Astrocyte of the cerebellum (primary cell): ENCODE results near the gene RNF40.

ENCODE experiments used
- DNase-seq: peaks from one replicate; pipeline ENCODE4 v3.0.0-alpha.2; 2011; ENCODE audit warnings: low read depth
- H3K4me3 ChIP-seq: 2 replicates; pipeline ENCODE4 v1.5.1; 2011; ENCODE audit warnings: mild to moderate bottlenecking, low read depth, low read length, moderate library complexity
- in situ Hi-C: cut with HindIII; loops from 2 replicates; pipeline ENCODE4 v1.10.0; 2017; ENCODE audit warnings: low sequenced_read_pairs
- TF ChIP-seq, protein P1 (sequence below): IDR thresholded peaks from 2 replicates; pipeline ENCODE4 v1.5.1; 2012; ENCODE audit warnings: low read length, low read depth, moderate library complexity, mild to moderate bottlenecking; ENCODE audit errors: missing control alignments

RNF40 gene

DNA sequence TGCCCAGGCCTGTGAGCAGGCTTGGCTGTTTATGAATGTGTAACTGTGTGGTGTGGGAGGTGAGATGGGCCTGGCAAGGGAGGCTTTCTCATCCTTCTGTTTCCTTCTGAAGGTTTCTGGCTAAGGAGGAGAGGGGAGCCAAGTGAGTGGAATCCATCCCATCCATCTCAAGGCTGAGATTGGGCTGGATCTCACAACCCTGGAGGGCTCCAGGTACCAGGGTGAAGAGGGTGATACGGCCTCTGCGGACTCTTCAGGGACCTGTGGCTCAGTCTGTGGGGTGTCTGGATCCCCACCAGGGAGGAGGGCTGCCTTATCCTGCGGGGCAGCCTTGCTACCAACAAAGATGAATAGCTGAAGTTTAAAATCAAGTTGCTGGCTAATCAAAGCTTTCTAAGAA lies 17.9 kb downstream of the RNF40 start:
- DNase-seq, result no peak
- no peak overlapping the region for H3K4me3 ChIP-seq
- in situ Hi-C loops, result loop anchor here (10.0 kb wide), 1 partner anchor 95 kb away; no protein-coding TSS in a partner anchor
- TF ChIP-seq, protein P1, sequence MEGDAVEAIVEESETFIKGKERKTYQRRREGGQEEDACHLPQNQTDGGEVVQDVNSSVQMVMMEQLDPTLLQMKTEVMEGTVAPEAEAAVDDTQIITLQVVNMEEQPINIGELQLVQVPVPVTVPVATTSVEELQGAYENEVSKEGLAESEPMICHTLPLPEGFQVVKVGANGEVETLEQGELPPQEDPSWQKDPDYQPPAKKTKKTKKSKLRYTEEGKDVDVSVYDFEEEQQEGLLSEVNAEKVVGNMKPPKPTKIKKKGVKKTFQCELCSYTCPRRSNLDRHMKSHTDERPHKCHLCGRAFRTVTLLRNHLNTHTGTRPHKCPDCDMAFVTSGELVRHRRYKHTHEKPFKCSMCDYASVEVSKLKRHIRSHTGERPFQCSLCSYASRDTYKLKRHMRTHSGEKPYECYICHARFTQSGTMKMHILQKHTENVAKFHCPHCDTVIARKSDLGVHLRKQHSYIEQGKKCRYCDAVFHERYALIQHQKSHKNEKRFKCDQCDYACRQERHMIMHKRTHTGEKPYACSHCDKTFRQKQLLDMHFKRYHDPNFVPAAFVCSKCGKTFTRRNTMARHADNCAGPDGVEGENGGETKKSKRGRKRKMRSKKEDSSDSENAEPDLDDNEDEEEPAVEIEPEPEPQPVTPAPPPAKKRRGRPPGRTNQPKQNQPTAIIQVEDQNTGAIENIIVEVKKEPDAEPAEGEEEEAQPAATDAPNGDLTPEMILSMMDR, result no peak

DNA sequence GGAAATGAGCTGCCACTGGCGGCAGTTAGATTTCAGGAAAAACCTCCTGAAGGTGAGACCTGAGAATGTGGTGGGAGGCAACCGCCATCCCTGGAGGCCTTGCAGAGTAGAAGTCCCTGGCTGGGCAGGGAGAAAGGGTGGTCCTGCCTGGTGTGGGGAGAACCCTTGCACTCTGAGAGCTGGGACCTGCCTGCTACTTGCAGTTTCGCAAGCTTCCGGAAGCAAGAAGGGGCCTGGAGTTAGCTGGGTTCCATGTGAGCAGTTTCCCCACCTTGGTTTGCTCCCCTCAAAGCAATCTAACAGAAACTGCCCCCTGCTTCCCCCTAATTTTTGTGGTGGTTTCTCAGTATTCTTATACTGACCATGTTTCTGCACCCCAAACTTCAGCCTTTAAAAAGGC lies 18.4 kb downstream of the RNF40 start:
- TF ChIP-seq, protein P1, result no peak
- in situ Hi-C loops, result loop anchor here (10.0 kb wide), 1 partner anchor 94 kb away; no protein-coding TSS in a partner anchor

DNA sequence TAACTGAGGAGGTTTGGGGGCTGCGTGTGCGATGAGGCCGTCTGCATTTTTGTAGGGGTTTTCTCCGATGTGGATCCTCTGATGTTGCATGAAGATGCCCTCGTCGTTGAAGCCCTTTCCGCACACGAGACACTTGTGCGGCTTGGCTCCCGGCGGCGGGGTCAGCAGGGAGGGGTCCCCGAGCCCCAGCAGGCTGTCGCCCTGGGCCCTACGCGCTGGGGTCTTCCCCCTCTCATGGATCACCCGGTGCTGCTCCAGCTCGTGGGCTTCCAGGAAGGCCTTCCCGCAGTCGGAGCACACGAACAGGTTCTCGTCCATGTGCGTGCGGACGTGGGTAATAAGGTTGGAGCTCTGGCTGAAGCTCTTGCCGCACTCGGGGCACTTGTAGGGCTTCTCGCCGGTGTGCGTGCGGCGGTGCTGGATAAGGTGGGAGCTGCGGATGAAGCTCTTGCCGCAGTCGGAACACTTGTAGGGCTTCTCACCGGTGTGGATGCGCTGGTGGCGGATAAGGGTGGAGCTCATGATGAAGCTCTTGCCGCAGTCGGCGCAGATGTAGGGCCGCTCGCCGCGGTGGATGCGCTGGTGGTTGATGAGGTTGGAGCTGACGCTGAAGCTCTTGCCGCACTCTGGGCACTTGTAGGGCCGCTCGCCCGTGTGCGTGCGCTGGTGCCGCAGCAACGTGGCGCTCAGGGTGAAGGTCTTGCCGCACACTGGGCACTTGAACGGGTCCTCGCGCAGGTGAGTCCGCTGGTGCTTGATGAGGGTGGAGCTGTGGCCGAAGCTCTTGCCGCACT lies 20.6 kb downstream of the RNF40 start:
- no peak overlapping the region for H3K4me3 ChIP-seq
- in situ Hi-C loops, result loop anchor here (10.0 kb wide), 1 partner anchor 92 kb away; no protein-coding TSS in a partner anchor
- no peak for DNase-seq
- TF ChIP-seq, protein P1, result no peak

More for the DNA sequence above, 18.4 kb downstream of the RNF40 start:
- no peak overlapping the region for H3K4me3 ChIP-seq
- no peak for DNase-seq

DNA sequence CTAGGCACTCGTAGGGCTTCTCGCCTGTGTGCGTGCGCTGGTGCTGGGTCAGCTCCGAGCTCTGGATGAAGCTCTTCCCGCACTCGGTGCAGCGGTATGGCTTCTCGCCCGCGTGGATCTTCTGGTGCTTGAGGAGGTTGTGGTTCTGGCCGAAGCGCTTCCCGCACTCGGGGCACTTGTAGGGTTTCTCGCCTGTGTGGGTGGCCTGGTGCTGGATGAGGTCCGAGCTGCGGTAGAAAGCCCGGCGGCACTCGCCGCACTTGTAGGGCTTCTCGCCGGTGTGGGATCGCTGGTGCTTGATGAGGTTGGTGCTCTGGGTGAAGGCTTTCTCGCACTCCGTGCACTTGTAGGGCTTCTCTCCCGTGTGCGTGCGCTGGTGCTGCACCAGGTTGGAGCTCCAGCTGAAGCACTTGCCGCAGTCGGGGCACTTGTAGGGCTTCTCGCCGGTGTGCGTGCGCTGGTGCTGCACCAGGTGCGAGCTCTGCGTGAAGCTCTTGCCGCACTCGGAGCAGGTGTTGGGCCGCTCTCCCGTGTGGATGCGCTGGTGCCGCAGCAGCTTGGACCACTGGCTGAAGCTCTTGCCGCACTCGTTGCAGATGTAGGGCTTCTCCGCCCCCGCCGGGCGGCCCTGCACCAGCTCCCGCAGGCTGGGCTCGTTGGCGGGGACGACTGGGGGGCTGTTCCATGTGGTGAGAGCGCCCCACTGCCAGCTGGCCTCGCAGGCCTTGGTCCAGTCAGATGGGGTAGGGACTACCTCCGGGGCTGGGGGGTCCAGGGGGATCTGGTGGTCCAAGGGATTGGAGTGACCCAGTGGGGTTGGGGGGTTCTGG lies 21.4 kb downstream of the RNF40 start:
- no peak for DNase-seq
- in situ Hi-C loops, result loop anchor here (10.0 kb wide), 1 partner anchor 91 kb away; no protein-coding TSS in a partner anchor
- TF ChIP-seq, protein P1, result no peak
- no peak overlapping the region for H3K4me3 ChIP-seq

DNA sequence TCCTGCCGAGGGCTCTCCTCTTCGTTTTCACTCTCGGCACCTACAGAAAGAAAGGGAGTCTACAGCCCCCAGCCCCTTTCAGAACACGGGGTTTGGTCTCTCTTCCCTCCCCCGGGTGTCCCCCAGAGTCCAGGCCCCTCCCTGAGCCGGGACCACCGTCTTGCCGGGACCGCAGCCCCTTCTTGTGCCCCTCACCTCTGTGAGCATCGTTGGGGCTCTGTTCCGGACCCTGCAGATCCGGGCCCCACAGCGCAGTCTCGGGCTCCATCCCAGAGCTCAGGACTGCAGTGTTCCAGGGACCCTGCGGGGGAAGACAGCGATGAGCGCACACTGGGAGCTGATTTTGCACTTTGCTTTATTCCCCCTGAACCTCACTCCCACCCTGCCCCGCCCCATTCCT lies 22.1 kb downstream of the RNF40 start:
- in situ Hi-C loops, result loop anchor here (10.0 kb wide), 1 partner anchor 91 kb away; no protein-coding TSS in a partner anchor
- H3K4me3 ChIP-seq, result no peak overlapping the region
- TF ChIP-seq, protein P1, result no peak
- DNase-seq, result no peak
